NCI-H2029 treated with DMSO at 0.1 percent for 48 hours (cell line): ENCODE measurements around the gene SNORC.

Source experiments
- DNase-seq: peaks from one replicate; lab custom pipeline; 2025; lab: John Stamatoyannopoulos, UW

Gene SNORC

GRCh38 chr2:232869138-232870017 is 686 bp upstream of the SNORC start:
- no peak for DNase-seq

DNA sequence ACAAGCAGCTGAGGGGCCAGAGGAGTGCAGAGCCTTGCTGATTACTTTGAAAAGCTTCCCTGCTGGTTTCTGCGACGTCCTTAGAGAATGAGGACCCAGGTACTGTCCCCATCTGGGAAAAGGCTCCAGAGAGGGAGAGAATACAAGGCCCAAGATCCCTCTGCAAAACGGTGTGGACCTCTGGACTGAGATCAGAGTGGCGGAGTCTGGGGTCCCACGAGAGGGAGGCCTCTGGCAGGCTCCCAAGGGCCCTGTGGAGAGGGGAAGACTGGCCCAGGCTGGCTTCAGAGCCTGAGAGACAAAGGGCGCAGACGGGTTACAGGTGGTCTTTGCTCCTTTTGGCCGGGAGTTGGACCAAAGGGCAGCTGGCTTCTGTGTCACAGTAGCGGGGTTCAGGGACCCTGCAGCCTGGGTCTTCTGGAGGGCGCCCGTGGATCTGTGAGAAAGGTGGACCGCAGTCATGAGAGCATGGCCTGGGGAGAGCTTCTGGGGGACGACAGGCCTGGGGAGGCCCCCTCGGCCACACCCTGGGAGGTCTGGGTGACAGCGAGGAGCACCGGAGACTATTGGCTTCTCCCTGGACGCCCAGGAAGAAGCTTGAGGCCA is 805 bp downstream of the SNORC start:
- DNase-seq = no peak

- DNase-seq = no peak
These were observed 1.4 kb downstream of the SNORC start for GRCh38 chr2:232871418-232871834.

GRCh38 chr2:232871835-232872736 is 2.0 kb downstream of the SNORC start:
- no peak for DNase-seq

GRCh38 chr2:232872826-232873225 is 2.8 kb downstream of the SNORC start:
- DNase-seq = no peak

GRCh38 chr2:232873292-232873908 is 3.3 kb downstream of the SNORC start:
- no peak for DNase-seq

DNA sequence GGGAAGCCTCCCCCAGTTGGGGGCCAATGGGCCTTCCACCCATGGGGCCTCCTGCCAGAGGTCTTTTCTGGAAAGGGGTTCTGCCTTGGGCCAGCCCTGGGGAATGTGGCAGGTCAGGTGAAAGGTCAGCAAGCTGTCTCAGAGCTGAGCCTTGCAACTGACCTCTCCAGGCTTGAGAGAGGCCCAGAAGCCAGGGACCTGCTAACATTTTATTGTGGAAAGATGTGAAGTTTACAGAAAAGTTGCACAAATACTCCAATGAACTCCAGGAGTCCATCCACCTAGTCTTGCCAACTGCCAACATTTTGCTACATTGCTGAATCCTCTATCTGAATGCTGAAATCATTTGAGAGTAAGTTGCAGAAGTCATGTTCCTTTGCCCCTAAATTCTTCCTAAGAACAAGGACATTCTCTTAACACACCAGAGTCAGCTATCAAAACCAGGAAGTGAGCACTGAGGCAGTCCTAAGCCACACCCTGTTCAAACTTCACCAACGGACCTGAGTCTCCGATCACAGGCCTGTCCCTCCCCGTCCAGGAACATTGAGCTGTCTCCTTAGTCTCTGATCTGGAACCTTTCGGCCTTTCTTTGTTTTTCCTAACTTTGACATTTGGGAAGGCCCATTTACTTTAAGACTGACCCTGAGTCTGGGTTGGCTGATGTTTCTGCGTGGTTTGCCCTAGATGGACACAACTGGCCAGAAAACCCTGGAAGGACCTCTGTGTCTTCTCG is 4.0 kb downstream of the SNORC start:
- no peak for DNase-seq

- no peak for DNase-seq
These were observed 4.7 kb downstream of the SNORC start for GRCh38 chr2:232874677-232875223.

GRCh38 chr2:232875256-232876121 is 5.4 kb downstream of the SNORC start:
- DNase-seq = no peak

DNA sequence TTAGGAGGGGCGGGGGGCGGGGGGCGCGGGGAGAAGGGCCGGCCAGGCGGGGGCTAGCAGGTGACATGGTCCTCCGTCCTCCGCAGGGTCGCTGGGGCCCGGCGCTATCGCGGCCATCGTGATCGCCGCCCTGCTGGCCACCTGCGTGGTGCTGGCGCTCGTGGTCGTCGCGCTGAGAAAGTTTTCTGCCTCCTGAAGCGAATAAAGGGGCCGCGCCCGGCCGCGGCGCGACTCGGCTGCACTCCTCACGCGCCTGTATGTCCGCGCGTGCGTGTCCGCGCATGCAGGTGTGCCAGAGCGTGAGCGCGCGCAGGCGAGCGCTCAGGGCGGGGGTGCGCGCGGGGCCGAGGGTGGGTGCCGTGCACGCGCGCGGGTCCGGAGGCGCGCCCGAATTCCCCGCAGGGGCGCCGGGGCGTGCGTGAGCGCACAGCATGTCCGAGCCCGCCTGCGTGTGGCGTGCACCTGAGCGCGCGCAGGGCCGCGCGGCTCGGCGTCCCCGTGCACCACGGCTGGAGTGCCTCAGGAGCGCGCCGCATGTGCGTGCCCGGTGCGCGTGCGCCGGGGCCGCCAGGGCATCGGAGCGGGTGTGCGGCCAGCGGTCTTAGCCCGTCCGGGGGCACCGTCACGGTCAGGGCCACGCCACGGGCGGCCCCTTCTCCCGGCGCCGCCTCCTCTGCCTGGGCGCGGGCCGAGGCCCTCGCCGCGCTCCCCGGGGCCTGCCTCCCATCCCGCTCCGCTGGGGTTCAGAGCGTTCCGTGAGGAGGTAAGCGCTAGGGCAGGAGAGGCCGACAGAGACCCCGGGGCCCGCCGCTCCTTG is 6.3 kb downstream of the SNORC start:
- DNase-seq = no peak

DNA sequence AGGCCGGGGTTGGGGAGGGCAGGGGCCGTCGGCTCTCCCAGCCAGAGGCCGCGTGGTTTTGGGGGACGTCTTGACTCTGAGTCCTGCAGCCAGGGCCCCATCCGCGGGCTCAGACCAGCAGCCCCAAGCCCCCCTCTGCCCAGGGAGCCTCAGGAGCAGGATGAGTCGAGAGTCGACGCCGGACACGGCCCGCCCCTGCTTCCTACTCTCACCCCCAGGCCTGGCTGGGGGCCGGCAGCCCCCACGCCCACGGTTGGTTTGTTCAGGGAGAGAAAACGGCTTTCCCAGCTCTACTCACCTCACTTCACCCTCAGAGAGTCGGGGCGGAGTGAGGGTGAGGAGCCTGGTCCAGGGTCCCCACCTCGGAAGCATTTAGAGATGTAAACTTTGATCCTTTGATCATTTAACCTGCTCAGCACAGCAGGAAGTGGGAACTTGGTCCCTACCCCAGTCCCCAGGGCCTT is 6.9 kb downstream of the SNORC start:
- DNase-seq = no peak

- DNase-seq = no peak
These were observed 8.0 kb downstream of the SNORC start for GRCh38 chr2:232877940-232878511.

GRCh38 chr2:232878855-232879617 is 9.0 kb downstream of the SNORC start:
- DNase-seq = no peak

DNA sequence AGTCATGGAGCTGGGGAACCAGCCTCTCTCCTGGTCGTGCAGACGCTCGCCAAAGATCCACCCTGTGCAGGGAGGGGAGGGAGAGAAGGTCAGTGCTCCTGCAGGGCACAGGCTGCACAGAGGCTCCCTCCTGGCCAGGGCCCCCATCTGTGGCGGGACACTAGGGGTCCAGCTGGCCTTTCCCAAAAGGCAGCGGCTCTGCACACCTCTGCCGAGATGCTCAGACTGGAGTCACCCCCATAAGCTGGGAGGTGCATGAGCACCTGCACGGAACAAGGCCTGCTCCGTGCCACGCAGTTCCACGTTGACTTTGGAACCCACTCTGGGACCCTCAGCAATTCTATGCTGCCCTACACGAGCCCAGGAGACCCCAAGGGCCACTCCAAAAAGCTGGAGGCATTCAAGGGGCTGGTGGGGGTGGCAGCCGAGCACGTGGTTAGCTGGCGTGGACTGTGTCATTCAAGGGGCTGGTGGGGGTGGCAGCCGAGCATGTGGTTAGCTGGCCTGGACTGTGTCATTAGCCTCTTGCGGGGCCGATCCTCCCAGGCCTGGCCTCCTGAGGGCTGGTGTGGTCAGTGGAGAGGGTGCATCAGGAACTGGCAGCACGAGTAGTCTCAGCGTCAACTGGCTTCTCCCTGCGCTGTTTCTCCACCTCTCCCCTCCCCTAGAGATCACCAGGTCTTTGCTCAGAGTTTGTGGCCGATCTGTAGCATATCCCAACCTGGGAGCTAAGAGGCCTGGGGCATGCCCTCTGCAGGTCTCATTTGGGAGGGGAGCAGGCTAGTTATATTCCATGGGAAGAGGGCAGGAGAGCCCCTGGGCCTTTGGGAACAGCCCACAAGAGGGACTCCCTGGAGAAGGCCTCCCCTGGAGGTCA is 9.8 kb downstream of the SNORC start:
- no peak for DNase-seq

GRCh38 chr2:232880764-232881351 is 10.8 kb downstream of the SNORC start:
- DNase-seq = no peak

DNA sequence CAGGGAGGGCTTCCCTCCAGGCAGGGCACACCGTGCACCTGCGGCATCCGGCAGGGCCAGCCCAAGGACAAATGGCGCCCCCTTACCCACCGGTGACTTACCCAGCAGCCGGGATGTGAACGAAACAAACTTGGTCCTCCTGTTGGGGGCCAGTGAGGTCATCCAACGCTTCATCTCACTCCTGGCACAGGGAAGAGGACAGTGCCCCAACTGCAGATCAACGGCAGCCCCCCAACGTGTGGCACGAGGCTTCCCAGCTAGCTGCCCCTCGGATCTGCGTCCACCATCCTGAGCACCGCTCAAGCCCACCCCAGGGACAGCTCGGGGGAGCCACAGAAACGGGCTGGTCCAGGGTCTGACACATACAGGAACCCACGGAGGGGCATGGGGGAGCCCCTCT is 12.0 kb downstream of the SNORC start:
- DNase-seq = no peak
